ENCODE measurements around the gene LIN7B. TPM values are rescaled to one million over a fixed set of nuclear protein-coding genes. Genes with fewer than 3 reads are reported as not detected.
A peak's percentile ranks its signal among the peaks of the same experiment; 100 is the strongest.

LIN7B gene
- total and polyA plus RNA-seq, 9 of the 15 experiments (the other 6 are each of a cell fraction or from before 2014, with no cell fraction given) = 0.89 to 15.7 (median 4.0) TPM

DNA sequence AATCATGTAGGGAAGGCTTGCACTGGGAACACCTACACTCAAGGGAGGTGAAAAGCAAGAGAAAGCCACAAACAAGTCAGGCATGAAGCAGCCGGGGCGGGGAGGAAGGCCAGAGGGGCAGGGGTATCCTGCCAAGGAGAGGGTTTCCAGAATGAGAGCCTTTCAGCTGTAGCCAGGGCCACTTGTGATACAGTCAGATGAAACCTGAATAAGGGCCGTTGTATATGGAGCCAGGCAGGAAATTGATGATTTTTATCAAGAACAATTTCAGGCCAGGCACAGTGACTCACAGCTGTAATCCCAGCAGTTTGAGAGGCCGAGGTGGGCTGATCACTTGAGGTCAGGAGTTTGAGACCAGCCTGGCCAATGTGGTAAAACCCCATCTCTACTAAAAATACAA lies 47.8 kb downstream of the LIN7B start:
- 0 out of 3 replicates have a peak, but pooled peaks have one; percentile 2 for ATAC-seq
- DNase-seq (ENCODE audit: extremely low read depth in 1 of 4, low spot score in 3 of 4) = peak in 1 of 4 experiments; percentile 52
- no peak overlapping the region for H2AFZ ChIP-seq (ENCODE audit: low read depth, low read length)
- peak overlapping the region in 1 of 2 experiments; percentile 46; a peak in 1 of 4 replicates for H3K9ac ChIP-seq (ENCODE audit: insufficient read depth in 1 of 2, low read depth in 2 of 2, low read length in 2 of 2)
- no TSS peak for BruUV-seq (replicated peaks)
- ChIA-PET CTCF (ENCODE audit: low intra/inter-chr PET ratio) (no interaction called here), POLR2A (interaction anchor here (0.8 to 4.0 kb wide), 5 partner anchors 8 to 37 kb away, joined by 3 to 18 read pairs (median 9); no protein-coding TSS in a partner anchor)
- no peak for FAIRE-seq
- peaks cover 15% of the 10 kb centered on the region for H3K79me2 ChIP-seq (ENCODE audit: control insufficient read depth, insufficient read depth, low read length)
- H3K4me2 ChIP-seq (ENCODE audit: insufficient read depth, low read length) = no peak overlapping the region
- H3K27me3 ChIP-seq (ENCODE audit: control insufficient read depth in 2 of 2, insufficient read depth in 2 of 2, low read length in 2 of 2) = no peaks in the 10 kb centered on the region
- H3K9me1 ChIP-seq (ENCODE audit: control insufficient read depth, insufficient read depth, low read length) = no peaks in the 10 kb centered on the region
- in situ Hi-C loops (cut with MboI) = no loop called here
- 6% methylated on average over 2 of the region's 4 CpGs for WGBS (ENCODE audit: insufficient coverage, low coverage, missing lambda C conversion rate)
- H4K20me1 ChIP-seq (replicated peaks; ENCODE audit: control insufficient read depth, insufficient read depth, low read length) = no peaks in the 10 kb centered on the region
- peaks cover 22% of the 10 kb centered on the region; the same call in 1 of the 3 replicates for H3K36me3 ChIP-seq (ENCODE audit: control insufficient read depth, insufficient read depth, low read length)
- H3K9me3 ChIP-seq (replicated peaks; ENCODE audit: control insufficient read depth, insufficient read depth, low read depth, low read length) = no peaks in the 10 kb centered on the region
- H3K27ac ChIP-seq (ENCODE audit: extremely low read depth, low read depth, low read length) = peak overlapping the region; percentile 46; the same call in 2 of the 3 replicates
- H3K4me1 ChIP-seq (replicated peaks in 1 of 2; ENCODE audit: control insufficient read depth in 2 of 2, insufficient read depth in 2 of 2, low read length in 2 of 2) = peaks cover 22 to 53% of the 10 kb centered on the region in 2 experiments
- intact Hi-C loops (cut with micrococcal nuclease) = no loop called here
- no peak overlapping the region for H3K4me3 ChIP-seq
- TF ChIP-seq JUND (IDR thresholded peaks at IDR 0.05; ENCODE audit: borderline replicate concordance, low read depth, low read length) (peak; percentile 55; the same call in 1 of the 2 replicates), JUND (tag; IDR thresholded peaks at IDR 0.05; ENCODE audit: borderline replicate concordance, low read depth, low read length) (no peak), ARID3A (IDR thresholded peaks at IDR 0.05; ENCODE audit: borderline replicate concordance, low read depth, low read length) (peak; percentile 48; the same call in 1 of the 2 replicates), ARID1B (IDR thresholded peaks at IDR 0.05) (peak; percentile 32), POLR2AphosphoS5 (IDR thresholded peaks at IDR 0.05; ENCODE audit: control insufficient read depth, insufficient read depth, low read depth, low read length) (no peak), MAZ (CRISPR knock-in tag; conservative IDR thresholded peaks at IDR 0.05 in 1 of 2, IDR thresholded peaks at IDR 0.05 in 1 of 2) (no peak; a peak in 1 of 4 replicates), ETV1 (tag; conservative IDR thresholded peaks at IDR 0.05; ENCODE audit: low read depth) (0 out of 2 replicates have a peak, but pooled peaks have one; percentile 13), PKNOX1 (IDR thresholded peaks at IDR 0.05) (no peak), NFXL1 (CRISPR knock-in tag; IDR thresholded peaks at IDR 0.05) (no peak), JUN (IDR thresholded peaks at IDR 0.05; ENCODE audit: borderline replicate concordance, low read depth, low read length) (no peak), JUN (CRISPR knock-in tag; IDR thresholded peaks at IDR 0.05; ENCODE audit: borderline replicate concordance) (no peak), SMARCE1 (IDR thresholded peaks at IDR 0.05) (peak; percentile 42; the same call in 1 of the 2 replicates), OTX1 (CRISPR knock-in tag; IDR thresholded peaks at IDR 0.05) (no peak)
- TF ChIP-seq, protein P1, sequence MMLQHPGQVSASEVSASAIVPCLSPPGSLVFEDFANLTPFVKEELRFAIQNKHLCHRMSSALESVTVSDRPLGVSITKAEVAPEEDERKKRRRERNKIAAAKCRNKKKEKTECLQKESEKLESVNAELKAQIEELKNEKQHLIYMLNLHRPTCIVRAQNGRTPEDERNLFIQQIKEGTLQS (IDR thresholded peaks at IDR 0.05) = peak; percentile 56
- TF ChIP-seq, protein P1 (CRISPR knock-in tag; conservative IDR thresholded peaks at IDR 0.05) = no peak
- TF ChIP-seq, protein P2, sequence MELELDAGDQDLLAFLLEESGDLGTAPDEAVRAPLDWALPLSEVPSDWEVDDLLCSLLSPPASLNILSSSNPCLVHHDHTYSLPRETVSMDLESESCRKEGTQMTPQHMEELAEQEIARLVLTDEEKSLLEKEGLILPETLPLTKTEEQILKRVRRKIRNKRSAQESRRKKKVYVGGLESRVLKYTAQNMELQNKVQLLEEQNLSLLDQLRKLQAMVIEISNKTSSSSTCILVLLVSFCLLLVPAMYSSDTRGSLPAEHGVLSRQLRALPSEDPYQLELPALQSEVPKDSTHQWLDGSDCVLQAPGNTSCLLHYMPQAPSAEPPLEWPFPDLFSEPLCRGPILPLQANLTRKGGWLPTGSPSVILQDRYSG (tag; conservative IDR thresholded peaks at IDR 0.05; ENCODE audit: low read depth) = no peak
